Astrocyte (in vitro differentiated cells and primary cell): Measurements from ENCODE around the gene SFXN3.

Experiments used
- EZH2 ChIP-seq: IDR thresholded peaks from 2 replicates; pipeline ENCODE4 v1.6.1; 2012; ENCODE audit warnings: mild to moderate bottlenecking, low read length, inconsistent platforms; ENCODE audit not compliant: insufficient read depth
- TF ChIP-seq, protein P1 (sequence below): IDR thresholded peaks from 2 replicates; pipeline ENCODE4 v1.5.1; 2011; ENCODE audit warnings: low read depth, mild to moderate bottlenecking, inconsistent platforms, low read length, moderate library complexity; ENCODE audit not compliant: insufficient read depth

DNA sequence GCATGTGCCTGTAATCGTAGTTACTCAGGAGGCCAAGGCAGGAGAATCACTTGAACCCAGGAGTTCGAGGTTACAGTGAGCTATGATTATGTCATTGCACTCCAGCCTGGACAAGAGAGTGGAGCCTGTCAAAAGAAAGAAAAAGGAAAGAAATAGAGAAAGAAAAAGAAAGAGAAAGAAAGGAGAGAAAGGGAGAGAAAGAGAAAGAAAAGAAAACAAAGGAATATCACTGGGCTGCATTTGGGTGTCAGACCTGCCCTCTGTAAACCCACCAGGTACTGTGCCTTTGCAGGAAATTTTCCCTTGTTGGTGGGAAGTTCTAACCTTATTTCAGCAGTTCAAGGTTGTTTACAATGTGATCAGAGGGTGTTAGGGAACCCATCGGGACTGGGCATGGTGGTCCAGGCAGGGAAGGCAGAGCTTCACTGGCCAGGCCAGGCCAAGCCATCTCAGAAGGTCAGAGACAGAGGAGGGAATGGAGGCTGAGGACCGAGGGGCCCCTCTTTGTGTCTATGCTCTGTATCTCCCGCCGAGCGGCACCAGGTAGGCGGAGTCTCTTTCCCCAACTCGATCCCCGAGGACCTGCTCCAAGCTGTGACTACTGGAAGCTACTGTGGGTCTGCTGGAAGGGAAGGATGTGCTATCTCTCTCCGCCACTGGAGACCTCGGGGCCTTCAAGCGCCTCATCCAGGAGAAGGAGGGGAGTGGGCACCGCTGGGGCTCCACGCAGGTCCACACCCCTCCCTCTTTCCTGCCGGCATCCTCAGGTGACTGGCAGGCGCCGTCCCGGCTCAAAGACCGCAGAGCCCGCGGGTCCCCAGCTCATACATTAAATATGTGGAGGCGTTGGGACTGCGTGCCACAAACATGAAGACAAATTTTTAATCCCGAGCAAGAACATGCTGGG is 15.6 kb downstream of the SFXN3 start:
- TF ChIP-seq, protein P1, sequence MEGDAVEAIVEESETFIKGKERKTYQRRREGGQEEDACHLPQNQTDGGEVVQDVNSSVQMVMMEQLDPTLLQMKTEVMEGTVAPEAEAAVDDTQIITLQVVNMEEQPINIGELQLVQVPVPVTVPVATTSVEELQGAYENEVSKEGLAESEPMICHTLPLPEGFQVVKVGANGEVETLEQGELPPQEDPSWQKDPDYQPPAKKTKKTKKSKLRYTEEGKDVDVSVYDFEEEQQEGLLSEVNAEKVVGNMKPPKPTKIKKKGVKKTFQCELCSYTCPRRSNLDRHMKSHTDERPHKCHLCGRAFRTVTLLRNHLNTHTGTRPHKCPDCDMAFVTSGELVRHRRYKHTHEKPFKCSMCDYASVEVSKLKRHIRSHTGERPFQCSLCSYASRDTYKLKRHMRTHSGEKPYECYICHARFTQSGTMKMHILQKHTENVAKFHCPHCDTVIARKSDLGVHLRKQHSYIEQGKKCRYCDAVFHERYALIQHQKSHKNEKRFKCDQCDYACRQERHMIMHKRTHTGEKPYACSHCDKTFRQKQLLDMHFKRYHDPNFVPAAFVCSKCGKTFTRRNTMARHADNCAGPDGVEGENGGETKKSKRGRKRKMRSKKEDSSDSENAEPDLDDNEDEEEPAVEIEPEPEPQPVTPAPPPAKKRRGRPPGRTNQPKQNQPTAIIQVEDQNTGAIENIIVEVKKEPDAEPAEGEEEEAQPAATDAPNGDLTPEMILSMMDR, result no peak
- TF ChIP-seq EZH2, result no peak
